Myocyte (in vitro differentiated cells): ENCODE measurements around the gene KCNAB2. TPM values are rescaled to one million over a fixed set of nuclear protein-coding genes. Genes with fewer than 3 reads are reported as not detected.
"Not testable (repeated sequence)": the region's sequence is repeated elsewhere in the genome, so short reads cannot be mapped to it uniquely, and the experiment has no call there.

Experiments used
- DNase-seq: peaks from one replicate; pipeline ENCODE4 v3.0.0-alpha.2; 2012; ENCODE audit warnings: low read depth
- total RNA-seq: library from RNA; depleted of rRNA; stranded (reverse); fragments of >200 nt; gene quantifications from 2 replicates; pipeline ENCODE4 v1.2.3, GENCODE V29; 2014

The KCNAB2 gene
- total RNA-seq, 1 donor from 2014 or later = 1.2 TPM

- DNase-seq = no peak
Observed at GRCh38 chr1:6009120-6010040, 36.3 kb upstream of the KCNAB2 start.

GRCh38 chr1:6010554-6010953, 35.1 kb upstream of the KCNAB2 start:
- DNase-seq = no peak

GRCh38 chr1:6011161-6011945, 34.3 kb upstream of the KCNAB2 start:
- no peak for DNase-seq

GRCh38 chr1:6011946-6012258, 33.8 kb upstream of the KCNAB2 start:
- no peak for DNase-seq

GRCh38 chr1:6012529-6013318, 33.0 kb upstream of the KCNAB2 start:
- no peak for DNase-seq

- no peak for DNase-seq
Observed at GRCh38 chr1:6013491-6013890, 32.2 kb upstream of the KCNAB2 start.

- peak; percentile 81 for DNase-seq
Observed at GRCh38 chr1:6014130-6014999, 31.3 kb upstream of the KCNAB2 start.

GRCh38 chr1:6016191-6016865, 29.4 kb upstream of the KCNAB2 start:
- DNase-seq = peak; percentile 61

- not testable (repeated sequence) for DNase-seq
Observed at GRCh38 chr1:6017654-6018053, 28.0 kb upstream of the KCNAB2 start.

- DNase-seq = no peak
Observed at GRCh38 chr1:6019166-6019845, 26.4 kb upstream of the KCNAB2 start.

- DNase-seq = no peak
Observed at GRCh38 chr1:6022193-6022592, 23.5 kb upstream of the KCNAB2 start.

GRCh38 chr1:6023346-6023745, 22.3 kb upstream of the KCNAB2 start:
- DNase-seq = no peak

- DNase-seq = no peak
Observed at GRCh38 chr1:6024376-6024775, 21.3 kb upstream of the KCNAB2 start.

GRCh38 chr1:6025269-6026094, 20.2 kb upstream of the KCNAB2 start:
- peak; percentile 86 for DNase-seq

GRCh38 chr1:6026095-6026809, 19.4 kb upstream of the KCNAB2 start:
- DNase-seq = peak; percentile 59

- no peak for DNase-seq
Observed at GRCh38 chr1:6027591-6027990, 18.1 kb upstream of the KCNAB2 start.

- no peak for DNase-seq
Observed at GRCh38 chr1:6028042-6028850, 17.4 kb upstream of the KCNAB2 start.
